C4-2B (cell line): ENCODE measurements around the gene NBEAL2.

ENCODE experiments used
- ZFX ChIP-seq: fragments of 450-650 bp; IDR thresholded peaks from 2 replicates; pipeline ENCODE4 v1.6.1; 2017
- TF ChIP-seq, protein P1 (sequence below): fragments of 450-650 bp; conservative IDR thresholded peaks from 2 replicates; pipeline ENCODE4 v1.5.1; 2017; ENCODE audit warnings: mild to moderate bottlenecking

DNA sequence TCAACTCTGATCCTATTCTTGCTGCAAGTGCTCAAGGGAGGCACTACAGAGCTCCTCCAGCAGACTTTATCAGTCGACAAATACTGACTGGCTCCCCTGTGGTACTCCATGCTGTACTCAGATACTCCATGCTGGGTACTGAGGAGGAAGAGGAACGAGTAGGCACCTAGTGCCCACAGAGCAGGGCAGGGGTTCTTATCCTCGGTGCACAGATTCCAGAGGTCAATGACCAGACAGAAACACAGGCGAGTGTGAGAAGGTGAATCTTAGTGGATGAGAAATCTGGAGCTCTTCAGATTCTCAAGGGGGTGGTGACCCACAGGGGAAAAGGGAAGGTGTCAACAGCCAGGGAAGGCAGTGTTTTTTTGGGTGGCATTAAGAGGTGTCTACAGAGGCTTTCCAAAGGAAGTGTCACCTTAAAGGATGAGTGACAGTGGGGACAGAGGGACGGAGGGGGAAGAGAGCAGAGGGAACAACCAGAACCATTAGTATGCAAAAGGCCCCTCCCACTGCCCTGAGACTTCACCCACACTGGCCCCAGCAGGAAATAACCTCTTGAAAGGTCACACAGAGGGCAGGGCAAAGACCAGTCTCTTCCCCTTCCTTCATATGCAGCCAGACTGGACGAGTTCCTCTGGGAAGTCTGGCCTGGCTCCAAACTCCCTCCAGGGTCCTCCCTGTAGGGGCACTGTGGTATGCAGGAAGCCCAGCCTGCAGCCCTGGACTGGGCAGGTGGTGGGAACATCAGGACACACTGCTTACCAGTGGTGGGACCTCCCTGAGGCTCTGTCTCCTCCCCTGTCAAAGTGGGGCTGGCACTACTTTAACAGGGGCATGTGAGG is 30.4 kb upstream of the NBEAL2 start:
- TF ChIP-seq, protein P1, sequence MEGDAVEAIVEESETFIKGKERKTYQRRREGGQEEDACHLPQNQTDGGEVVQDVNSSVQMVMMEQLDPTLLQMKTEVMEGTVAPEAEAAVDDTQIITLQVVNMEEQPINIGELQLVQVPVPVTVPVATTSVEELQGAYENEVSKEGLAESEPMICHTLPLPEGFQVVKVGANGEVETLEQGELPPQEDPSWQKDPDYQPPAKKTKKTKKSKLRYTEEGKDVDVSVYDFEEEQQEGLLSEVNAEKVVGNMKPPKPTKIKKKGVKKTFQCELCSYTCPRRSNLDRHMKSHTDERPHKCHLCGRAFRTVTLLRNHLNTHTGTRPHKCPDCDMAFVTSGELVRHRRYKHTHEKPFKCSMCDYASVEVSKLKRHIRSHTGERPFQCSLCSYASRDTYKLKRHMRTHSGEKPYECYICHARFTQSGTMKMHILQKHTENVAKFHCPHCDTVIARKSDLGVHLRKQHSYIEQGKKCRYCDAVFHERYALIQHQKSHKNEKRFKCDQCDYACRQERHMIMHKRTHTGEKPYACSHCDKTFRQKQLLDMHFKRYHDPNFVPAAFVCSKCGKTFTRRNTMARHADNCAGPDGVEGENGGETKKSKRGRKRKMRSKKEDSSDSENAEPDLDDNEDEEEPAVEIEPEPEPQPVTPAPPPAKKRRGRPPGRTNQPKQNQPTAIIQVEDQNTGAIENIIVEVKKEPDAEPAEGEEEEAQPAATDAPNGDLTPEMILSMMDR: no peak
- TF ChIP-seq ZFX: no peak
